ENCODE data around the gene RALGAPA2.

RALGAPA2 gene

DNA sequence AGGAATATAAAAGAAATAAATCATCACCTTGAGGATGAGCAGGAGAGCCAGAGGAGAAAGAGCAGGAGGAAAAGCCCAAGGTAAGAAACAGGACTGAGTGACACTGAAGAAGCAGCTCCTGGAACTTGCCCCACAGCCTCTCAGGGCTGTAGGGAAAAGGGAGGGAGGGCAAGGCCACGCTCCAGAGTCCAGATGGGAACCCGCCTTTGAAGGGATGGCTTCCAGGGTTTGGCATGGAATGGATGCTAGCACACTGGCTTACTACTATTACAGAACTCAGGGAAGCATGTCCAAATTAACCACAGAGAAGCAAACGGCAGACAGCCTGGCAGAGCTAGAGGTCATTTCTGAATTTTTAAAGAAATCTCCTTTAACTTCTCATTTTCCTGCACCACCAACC is 26.8 kb downstream of the RALGAPA2 start:
- DNase-seq (ENCODE audit: low read depth in 2 of 2, low spot score in 1 of 2) = no peak

DNA sequence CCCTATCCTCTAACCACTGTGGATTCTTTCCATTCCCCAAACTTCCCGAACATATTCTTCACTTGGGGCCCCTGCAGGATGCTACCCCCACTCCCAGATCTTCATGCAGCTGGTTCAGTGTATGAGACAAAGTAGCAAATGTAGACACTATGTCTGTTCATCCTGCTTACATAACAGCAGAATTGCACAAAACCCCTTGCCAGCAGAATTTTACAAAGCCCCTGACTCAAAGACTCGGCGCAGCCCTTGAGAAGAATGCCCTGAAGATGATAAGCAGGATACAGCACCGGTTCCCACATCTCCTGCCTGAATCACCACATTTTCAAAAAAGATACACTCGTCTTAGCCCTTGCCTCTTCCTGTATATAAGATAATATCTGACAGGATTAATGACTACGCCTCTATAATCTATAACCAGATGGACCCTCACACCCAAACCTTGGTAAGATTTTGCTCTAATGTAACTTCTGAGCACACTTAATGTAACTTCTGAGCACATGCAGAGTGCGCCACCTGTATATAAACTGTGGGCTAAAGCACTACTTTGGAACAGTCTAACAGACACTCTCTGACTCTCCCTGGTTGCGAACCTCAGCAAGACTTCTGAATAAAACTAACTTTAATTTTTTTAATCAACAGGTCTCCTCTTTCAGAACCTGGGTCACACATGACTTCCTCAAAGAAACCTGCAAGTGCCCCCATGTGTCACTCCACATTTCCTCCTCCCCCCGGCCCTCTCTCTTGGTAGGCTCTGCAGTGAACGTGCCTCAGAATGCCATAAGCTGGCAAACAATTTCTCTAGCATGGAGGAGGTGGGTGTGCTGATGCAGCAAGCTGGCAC is 28.7 kb downstream of the RALGAPA2 start:
- DNase-seq (ENCODE audit: low read depth in 2 of 2, low spot score in 1 of 2) = no peak

DNA sequence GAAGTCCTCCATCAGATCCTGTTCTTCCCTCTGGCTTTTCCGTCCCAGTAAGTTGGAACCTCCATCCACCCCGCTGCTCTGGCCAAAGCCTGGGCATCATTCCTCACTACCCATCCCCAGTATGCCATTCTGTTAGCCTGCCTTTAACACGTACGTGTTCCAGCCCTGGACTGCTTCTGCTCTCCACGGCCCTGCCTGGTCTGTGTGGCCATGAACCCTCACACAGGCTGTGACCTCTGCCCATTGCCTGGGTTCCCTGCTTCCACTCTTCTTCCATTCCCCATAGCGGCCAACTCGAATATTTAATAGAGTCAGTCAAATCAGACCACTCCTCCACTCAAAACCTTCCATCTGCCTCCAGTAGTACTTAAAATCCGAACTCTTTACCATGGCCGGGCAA is 29.4 kb downstream of the RALGAPA2 start:
- DNase-seq (ENCODE audit: low read depth in 2 of 2, low spot score in 1 of 2) = no peak

DNA sequence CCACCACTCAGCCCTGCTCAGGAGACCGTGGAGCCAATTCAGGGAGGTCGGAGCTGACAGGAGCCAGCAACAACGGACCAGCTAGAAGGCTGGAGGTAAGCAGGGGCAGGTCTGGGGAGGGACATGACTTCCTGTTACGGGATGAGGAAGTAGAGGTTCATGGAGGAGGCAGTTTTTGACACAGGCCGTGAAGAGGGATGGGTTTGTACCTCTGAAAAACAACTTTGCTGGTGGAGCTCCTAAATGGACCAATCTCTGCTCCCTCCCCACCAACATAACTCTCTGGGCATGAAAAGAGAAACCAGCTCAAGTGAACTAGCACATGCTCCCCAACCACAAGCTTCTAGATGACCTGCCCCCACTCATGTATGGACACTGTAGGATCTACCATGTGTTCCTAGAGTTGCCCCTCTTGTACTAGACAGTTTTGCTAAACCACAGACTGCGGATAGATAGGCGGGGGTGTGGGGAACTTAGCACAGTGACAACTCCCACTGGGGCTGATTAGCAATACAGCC is 31.4 kb downstream of the RALGAPA2 start:
- DNase-seq (ENCODE audit: low read depth in 2 of 2, low spot score in 1 of 2) = no peak

DNA sequence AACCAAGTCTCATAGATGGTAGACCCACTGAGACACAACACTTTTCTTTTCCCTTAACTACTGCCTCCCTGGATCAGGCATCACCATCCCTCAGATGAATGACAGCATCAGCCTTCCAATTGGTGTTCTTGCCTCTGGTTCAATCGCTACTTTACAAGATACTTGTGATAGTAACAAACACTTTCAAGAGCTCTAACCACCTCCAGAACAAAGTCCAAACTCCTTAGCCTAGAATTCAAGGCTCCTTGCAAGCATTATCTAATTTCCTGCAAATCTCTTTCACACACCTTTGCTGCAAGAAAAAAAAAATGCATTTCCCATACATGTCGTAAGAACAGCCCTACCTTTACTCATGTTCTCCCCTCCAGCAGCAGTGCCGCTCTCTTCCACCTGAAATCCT is 33.1 kb downstream of the RALGAPA2 start:
- DNase-seq (ENCODE audit: low read depth in 2 of 2, low spot score in 1 of 2) = no peak

DNA sequence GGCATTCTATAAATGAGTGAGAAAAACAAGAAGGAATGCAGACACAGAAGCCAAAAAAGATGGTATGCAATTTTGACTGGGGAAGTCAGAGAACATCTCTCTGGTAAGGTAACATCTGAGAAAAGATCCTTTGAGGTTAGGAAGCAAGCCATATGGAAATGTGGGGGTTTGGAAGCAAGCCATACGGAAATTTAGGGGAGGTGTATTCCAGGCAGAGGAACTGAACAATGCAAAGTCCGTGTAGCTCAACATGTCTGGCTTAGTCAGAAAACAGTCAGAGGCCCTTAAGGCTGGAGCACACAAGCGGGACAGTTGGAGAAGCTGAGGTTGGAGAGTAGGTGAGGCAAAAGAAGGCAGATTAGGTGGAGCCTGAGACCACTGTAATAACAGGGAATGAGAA is 35.3 kb downstream of the RALGAPA2 start:
- no peak for DNase-seq (ENCODE audit: low read depth in 2 of 2, low spot score in 1 of 2)

DNA sequence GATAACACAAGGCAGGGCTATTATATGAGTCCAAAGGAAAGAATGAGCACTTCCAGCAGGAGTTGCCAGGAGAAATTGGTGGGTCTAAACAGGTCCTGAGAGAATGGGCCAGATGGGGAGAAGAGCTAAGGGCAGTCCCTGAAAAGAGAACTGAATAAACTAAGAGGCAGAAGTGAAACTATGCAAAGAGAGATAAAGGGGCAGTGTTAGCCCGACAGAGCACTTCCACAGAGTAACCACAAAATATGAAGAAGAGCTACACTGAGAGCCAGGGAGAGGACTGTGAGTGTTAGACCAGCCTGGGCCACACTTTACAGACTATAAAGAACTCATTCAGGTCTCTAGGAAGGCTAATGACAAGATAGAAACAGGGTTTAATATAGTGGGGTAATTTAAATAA is 43.8 kb downstream of the RALGAPA2 start:
- no peak for DNase-seq (ENCODE audit: low read depth in 2 of 2, low spot score in 1 of 2)

DNA sequence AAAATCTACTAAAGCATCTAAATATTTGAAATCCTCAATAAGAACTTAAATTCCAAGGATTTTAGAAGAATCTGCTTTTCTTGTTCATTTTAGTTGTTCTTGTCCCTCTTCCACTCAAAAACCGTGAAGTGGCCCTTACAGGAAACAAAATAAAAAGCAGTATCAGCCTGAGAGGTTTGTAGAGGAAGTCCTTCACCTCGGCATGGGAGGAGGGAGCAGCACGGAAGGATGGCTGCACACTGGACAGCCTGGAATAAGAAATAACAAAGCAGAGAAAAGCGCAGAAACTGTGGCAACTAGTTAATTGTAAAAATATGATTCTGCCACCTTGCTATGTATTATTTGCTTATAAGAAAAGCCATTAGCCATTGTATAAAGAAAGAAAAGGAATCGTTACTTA is 46.1 kb downstream of the RALGAPA2 start:
- DNase-seq (ENCODE audit: low read depth in 2 of 2, low spot score in 1 of 2) = no peak

DNA sequence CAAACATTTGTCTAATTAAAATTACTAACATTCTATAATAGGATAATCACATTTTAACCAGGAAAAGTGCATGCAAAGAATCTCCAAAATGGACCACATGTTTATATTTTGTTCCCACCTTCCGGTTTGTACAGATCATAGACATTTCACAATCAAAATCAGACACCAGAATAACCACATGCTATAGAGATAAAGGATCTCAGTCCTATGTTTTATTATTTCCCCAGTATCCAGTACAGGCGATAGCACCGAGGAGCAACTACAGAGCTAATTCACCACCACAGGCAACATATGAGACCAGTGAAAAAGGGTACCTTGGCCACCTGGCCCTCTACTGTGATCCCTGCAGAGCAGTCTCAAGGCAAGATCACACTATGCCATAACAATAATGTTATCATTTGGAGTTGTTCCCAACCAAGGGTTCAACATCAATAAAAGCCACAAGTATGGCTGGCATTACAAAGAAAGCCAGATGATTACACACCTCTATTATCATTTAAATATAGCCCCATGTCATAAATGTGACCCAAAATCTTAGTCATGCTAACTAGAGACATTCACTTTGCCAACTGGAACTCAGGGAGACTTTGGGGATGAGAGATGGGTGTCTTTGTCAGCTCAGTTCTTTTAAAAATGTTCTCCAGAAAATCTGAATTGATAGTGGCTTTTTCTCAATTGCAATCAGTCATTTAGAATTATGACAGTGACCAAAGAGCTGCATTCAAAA is 46.7 kb downstream of the RALGAPA2 start:
- no peak for DNase-seq (ENCODE audit: low read depth in 2 of 2, low spot score in 1 of 2)

DNA sequence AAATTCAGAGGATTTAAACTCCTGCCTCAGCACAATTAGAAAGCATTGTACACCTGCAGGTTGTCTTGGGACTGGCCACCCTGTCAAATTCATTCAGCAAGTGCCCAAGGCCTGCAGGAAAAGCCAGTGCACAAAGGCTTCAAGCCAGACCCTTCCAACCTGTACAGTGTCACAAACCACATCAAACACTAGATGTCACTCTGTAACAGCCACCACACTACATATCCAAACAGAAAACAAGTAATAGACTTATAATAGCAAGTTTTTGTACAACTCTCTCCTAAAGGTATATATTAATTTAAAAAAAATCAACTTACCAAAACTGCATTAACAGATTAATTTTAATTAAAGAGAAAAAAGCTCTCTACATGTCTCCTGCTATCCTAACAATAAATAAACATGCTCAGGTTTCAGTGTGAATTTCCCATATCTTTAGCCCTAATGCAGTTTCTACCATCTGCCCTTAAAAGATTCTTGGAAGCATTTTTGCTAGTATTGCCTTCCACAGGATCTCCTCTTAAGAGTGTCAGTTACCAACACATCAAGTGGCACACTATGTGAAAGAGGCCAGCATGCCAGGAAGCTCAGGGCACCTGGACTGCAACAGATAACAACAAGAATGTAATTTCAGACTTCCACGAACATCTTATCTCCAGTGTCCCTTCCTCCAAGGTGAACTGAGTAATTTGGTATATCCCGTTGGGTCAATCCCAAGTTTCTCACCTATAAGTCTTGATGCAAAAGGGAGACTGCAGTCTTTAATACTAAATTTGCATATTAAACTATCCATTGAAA is 47.5 kb downstream of the RALGAPA2 start:
- DNase-seq (ENCODE audit: low read depth in 2 of 2, low spot score in 1 of 2) = no peak

DNA sequence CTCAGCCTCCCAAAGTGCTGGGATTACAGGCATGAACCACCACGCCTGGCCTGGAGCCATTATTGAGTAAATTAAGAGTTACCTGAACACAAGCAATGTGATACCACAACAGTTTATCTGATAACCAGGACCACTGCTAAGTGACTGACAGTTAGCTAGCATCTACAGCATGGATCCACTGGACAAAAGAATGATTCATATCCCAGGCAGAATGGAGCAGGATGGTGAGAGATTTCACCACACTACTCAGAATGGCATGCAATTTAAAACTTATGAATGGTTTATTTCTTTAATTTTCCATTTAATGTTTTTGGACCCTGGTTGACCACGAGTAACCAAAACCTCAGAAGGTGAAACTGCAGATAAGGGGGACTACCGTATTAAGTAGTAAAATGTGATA is 48.6 kb downstream of the RALGAPA2 start:
- DNase-seq (ENCODE audit: low read depth in 2 of 2, low spot score in 1 of 2) = no peak

DNA sequence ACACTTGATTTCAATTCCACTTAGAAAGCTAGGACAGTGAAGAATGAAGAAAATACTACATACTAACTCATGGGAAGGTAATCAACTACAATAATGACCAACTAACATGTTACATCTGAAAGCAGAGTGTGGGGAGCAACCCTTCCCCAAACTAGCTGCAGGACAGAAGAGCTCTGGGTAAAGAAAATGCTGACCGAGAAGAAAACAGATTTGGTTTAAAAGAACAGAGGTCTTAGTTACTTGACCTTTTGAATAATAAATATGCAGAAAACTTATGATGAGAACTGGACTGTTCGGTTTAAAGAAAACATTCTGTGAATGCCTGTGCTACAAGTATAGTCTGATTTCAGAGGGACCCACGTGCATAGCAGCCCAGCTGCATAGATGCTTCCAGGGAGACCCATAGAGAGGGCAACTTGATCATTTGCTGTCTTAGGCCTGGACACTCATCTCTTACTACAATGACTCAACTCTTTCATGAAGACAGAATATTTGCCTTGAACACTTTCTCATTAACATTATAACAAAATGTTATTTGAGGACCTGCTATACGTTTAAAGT is 53.5 kb downstream of the RALGAPA2 start:
- DNase-seq (ENCODE audit: low read depth in 2 of 2, low spot score in 1 of 2) = no peak

DNA sequence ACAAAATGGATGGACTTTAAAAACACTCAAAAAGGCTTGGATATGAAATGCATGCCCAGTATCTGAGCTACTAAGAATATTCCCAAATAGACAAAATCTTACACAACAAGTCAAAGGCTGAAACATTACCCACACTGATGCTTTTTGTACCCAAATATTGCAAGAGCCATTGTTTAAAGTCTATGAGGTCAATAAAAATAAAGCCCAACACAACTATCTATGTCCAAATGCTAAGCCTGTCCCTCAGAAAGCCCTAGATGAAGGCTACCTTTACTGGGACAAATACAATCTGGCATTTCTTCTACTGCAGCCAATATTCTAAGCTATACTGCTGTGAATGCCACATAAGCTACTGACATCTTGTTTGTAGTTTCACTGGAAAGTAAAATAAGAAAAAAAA is 54.3 kb downstream of the RALGAPA2 start:
- DNase-seq (ENCODE audit: low read depth in 2 of 2, low spot score in 1 of 2) = no peak

DNA sequence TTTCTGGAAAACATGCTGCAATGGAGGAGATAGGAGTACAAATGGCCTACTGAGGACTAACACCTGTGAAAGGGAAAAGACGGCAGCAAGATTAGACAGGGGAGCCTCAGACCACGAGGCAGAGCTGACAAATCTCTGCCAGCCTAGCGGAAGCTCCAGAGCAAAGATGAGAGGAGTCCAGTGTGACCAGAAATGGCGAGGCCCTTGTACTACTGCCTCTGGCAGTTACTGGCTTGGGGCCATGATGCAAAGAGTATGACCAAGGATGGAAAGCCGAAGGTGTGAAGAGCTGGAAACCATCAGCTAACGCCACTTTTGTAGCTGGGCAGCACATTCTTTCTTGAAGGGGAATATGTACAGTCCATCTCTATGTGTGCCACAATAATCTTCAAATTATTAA is 55.4 kb downstream of the RALGAPA2 start:
- no peak for DNase-seq (ENCODE audit: low read depth in 2 of 2, low spot score in 1 of 2)

DNA sequence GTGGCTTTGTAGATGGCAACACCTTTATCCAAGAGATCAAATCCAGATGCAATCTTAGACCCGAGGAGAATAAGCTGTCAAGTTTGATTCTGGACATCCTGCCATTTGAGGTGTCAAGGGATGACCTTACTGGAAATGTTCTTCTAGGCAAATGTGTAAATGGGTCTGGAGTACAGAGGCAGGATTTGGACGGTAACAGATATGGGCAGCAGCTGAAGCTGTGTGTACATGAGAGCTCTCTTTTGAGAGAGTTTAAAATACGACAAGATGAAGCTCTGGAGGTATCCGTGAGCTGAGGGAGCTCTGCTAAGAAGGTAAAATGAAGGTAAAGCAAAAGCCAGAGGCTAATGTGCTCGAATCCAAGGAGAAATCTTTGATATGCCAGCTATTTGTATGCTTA is 56.6 kb downstream of the RALGAPA2 start:
- no peak for DNase-seq (ENCODE audit: low read depth in 2 of 2, low spot score in 1 of 2)

DNA sequence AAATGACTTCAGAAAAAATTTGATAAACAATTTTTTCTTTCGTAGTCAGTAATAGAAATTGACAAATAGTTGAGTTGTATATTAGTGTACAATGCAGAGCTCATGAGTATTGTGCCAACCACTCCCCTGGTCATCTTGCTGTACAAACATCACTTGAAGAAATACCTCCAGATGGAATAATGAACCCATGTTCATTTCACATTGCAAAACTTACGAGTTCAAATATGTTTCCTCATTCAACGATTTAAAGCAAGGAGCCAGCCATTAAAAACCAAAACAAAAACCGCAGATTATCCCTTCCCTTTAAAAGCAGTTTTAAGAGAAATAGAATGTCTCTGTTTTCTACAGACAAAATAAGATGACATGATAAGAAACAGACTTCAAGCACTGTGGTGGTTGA is 62.5 kb downstream of the RALGAPA2 start:
- DNase-seq (ENCODE audit: low read depth in 2 of 2, low spot score in 1 of 2) = no peak

DNA sequence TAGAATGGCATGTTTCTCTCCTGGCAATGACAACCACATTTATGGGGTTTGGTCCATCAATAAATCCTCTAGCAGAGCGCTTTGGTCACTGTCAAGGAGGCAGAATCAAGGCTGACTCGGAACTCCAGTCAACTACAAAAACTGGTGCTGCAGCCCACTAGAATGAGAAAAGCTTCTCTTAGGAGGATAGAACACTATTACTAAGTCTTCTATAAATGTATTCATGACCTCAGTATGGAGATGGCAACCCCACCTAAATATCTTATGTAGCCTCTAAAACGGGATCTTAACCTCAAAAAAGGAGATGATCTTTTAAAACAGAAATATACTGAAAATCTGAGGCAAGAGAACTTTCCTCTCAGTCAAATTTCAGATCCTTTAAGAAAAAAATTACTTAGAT is 68.5 kb downstream of the RALGAPA2 start:
- no peak for DNase-seq (ENCODE audit: low read depth in 2 of 2, low spot score in 1 of 2)

DNA sequence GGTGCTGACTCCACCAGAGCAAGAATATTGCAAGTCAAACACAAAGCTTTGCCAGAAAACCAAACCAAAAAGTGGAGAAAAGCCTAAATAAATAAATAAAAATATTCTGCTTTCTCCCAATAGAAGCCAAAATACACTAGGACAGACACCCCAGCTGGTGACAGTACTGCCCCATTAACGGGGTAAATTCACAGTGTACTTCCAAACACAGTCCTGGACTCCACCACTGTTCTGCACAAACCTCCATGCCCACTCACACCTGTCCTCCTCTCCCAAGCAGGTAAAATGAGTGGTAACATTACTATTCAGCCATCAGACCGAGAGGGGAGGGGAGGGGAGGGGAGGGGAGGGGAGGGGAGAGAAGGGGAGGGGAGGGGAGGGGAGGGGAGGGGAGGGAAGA is 70.7 kb downstream of the RALGAPA2 start:
- DNase-seq (ENCODE audit: low read depth in 2 of 2, low spot score in 1 of 2) = no peak

DNA sequence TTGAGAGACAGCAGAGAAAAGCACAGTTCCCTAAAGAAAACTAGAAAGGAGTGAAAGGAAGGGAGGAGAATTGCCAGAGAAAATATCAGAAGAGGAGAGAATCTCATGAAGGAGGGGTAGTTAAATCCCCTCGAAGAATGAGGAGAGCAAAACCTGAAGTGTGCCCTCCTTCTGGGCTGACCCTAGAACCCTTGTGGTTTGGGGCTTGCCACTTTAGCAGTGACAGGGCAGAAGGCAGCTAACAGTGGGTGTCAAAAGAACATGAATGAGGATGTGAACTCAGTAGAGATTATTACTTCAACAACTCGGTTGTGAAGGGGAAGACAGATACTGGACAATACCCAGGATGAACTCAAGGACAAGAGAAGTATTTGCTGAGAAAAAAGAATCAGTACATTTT is 73.6 kb downstream of the RALGAPA2 start:
- no peak for DNase-seq (ENCODE audit: low read depth in 2 of 2, low spot score in 1 of 2)

DNA sequence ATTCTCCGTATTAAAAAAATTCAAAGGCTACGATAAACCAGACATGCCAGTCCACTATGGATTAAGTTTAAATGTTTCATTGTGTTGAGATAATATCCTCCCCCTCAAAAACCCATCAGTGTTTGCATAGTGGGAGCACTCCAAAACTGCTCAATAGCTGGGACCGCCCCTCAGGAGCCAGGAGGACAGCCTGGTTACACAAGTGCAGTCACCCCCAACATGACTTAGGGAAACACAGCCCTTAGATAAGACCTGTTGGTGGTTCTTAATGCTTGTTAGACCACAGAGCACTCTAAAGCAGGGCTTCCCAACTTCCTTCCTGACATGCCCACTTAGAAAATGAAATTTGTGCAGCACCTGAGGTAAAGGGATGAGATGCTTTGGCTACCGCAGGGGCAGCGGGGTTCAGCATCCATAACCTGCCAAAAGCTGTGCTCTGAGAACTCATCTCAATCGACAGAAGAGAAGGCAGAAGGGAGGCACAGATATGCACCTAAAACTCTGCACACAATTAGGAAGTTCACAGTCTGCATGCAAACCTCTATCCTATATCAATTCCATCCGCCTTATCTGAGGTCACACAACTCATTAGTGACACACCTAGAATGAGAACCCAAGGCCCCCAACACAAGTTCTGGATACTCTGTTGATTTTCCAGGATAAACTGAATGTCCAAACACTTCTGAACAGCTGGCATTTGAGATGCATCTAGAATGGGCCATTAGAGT is 74.3 kb downstream of the RALGAPA2 start:
- DNase-seq (ENCODE audit: low read depth in 2 of 2, low spot score in 1 of 2) = no peak

DNA sequence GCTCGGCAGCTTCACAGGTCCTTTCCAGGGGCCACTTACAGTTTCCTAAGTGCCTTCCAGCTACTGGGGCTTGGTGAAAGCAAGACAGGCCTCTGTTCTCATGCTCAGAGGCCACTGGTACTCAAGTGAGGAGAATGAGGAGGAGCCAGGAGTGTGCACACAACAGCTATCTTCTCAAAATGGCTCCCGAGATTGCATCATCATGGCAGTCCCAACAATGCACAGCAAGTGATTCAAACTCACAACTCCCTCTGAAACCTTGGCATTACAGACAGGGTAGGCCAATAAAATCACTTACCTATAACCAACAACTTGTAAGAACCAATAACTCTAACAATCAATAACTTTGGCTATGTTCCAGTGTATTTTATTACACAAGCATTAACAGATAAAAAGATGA is 77.4 kb downstream of the RALGAPA2 start:
- no peak for DNase-seq (ENCODE audit: low read depth in 2 of 2, low spot score in 1 of 2)
